HepG2 (cell line): ENCODE data around the gene EEF1AKMT1. TPM values are rescaled to one million over a fixed set of nuclear protein-coding genes. Genes with fewer than 3 reads are reported as not detected.

Experiments
- HNRNPUL1 ChIP-seq: fragments of 200-400 bp; formaldehyde crosslinking; IDR thresholded peaks from 2 replicates; pipeline ENCODE4 v1.6.1; 2017; ENCODE audit warnings: low read depth, mild to moderate bottlenecking, low read length, moderate library complexity
- IKZF4 ChIP-seq: sonication (generic); formaldehyde crosslinking; IDR thresholded peaks from 2 replicates; pipeline ENCODE4 v1.5.1; 2020; ENCODE audit warnings: borderline replicate concordance, mild to moderate bottlenecking, low read depth, missing genetic modification reagents; ENCODE audit errors: not compliant biosample characterization
- KAT7 ChIP-seq: IDR thresholded peaks from 2 replicates; pipeline ENCODE4 v1.6.1; 2018; ENCODE audit warnings: borderline replicate concordance, missing compliant biosample characterization
- NFIC ChIP-seq: IDR thresholded peaks from 2 replicates; pipeline ENCODE4 v1.6.1; 2012; ENCODE audit warnings: mild to moderate bottlenecking, low read length, inconsistent platforms
- NRL ChIP-seq: sonication (generic); formaldehyde crosslinking; IDR thresholded peaks from 2 replicates; pipeline ENCODE4 v1.5.0; 2020; ENCODE audit warnings: missing genetic modification reagents, mild to moderate bottlenecking, moderate library complexity, borderline replicate concordance
- SMAD1 ChIP-seq: sonication (generic); formaldehyde crosslinking; IDR thresholded peaks from 2 replicates; pipeline ENCODE4 v1.4.0; 2020; ENCODE audit warnings: missing genetic modification reagents, low read depth, mild to moderate bottlenecking, borderline replicate concordance
- SP2 ChIP-seq: sonication (generic); formaldehyde crosslinking; IDR thresholded peaks from 2 replicates; pipeline ENCODE4 v1.5.1; 2020; ENCODE audit warnings: mild to moderate bottlenecking, missing genetic modification reagents
- TAF15 ChIP-seq: fragments of 200-400 bp; formaldehyde crosslinking; IDR thresholded peaks from one replicate; pipeline ENCODE4 v1.6.1; 2018; ENCODE audit warnings: mild to moderate bottlenecking, low read depth, low read length; ENCODE audit not compliant: poor library complexity, severe bottlenecking
- TBX3 ChIP-seq: fragments of 450-650 bp; IDR thresholded peaks from 2 replicates; pipeline ENCODE4 v1.6.1; 2017; ENCODE audit warnings: antibody characterized with exemption, mild to moderate bottlenecking, inconsistent platforms, borderline replicate concordance
- TCF7L2 ChIP-seq: IDR thresholded peaks from 2 replicates; pipeline ENCODE4 v1.6.1; 2011; ENCODE audit warnings: mild to moderate bottlenecking, low read depth, low read length, moderate library complexity
- ZC3H13 ChIP-seq: sonication (generic); formaldehyde crosslinking; IDR thresholded peaks from 2 replicates; pipeline ENCODE4 v1.8.1; 2023; ENCODE audit warnings: mild to moderate bottlenecking, missing genetic modification reagents, moderate library complexity
- ZNF124 ChIP-seq: sonication (generic); formaldehyde crosslinking; IDR thresholded peaks from 2 replicates; pipeline ENCODE4 v1.4.0; 2020; ENCODE audit warnings: missing genetic modification reagents
- ZNF282 ChIP-seq: fragments of 450-650 bp; IDR thresholded peaks from 2 replicates; pipeline ENCODE4 v1.6.1; 2018; ENCODE audit not compliant: partially characterized antibody
- ZNF292 ChIP-seq: sonication (generic); formaldehyde crosslinking; IDR thresholded peaks from 2 replicates; pipeline ENCODE4 v1.8.1; 2022; ENCODE audit warnings: mild to moderate bottlenecking, low read depth, missing genetic modification reagents, borderline replicate concordance
- ZNF383 ChIP-seq: sonication (generic); formaldehyde crosslinking; IDR thresholded peaks from 2 replicates; pipeline ENCODE4 v1.4.0; 2020; ENCODE audit warnings: missing genetic modification reagents, mild to moderate bottlenecking, borderline replicate concordance
- ZNF484 ChIP-seq: sonication (generic); formaldehyde crosslinking; IDR thresholded peaks from 2 replicates; pipeline ENCODE4 v1.5.1; 2020; ENCODE audit warnings: mild to moderate bottlenecking, low read depth, missing genetic modification reagents, borderline replicate concordance
- ZNF530 ChIP-seq: sonication (generic); formaldehyde crosslinking; IDR thresholded peaks from 2 replicates; pipeline ENCODE4 v1.5.0; 2020; ENCODE audit warnings: low read depth, mild to moderate bottlenecking, missing genetic modification reagents
- ZNF644 ChIP-seq: IDR thresholded peaks from 2 replicates; pipeline ENCODE4 v1.6.1; 2016; ENCODE audit warnings: low read depth
- ZNF761 ChIP-seq: sonication (generic); formaldehyde crosslinking; conservative IDR thresholded peaks from 2 replicates; pipeline ENCODE4 v1.4.0; 2020; ENCODE audit warnings: mild to moderate bottlenecking, missing genetic modification reagents
- ZNF780A ChIP-seq: sonication (generic); formaldehyde crosslinking; IDR thresholded peaks from 2 replicates; pipeline ENCODE4 v1.8.0; 2022; ENCODE audit warnings: mild to moderate bottlenecking, missing genetic modification reagents, moderate library complexity
- polyA plus RNA-seq, 8 experiments: library from polyadenylated mRNA; depleted of rRNA in 3 of 8; stranded (reverse) in 7 of 8; unstranded in 1 of 8; fragments of >200 nt; fragmentation: Illumina TruSeq in 4 of 8; extraction: Trizol in 4 of 8; gene quantifications; 2 replicates each; pipeline versions ENCODE4 v1.2.1 to v1.2.3, GENCODE V29; 2011 to 2016; ENCODE audit warnings: low read depth in 4 of 8, missing spikeins in 1 of 8, mixed read lengths in 1 of 8; ENCODE audit not compliant: insufficient read depth in 1 of 8
- total RNA-seq, 5 experiments: library from RNA; depleted of rRNA; stranded (reverse); fragments of >200 nt; fragmentation: Illumina TruSeq; extraction: Trizol; gene quantifications; 2 replicates each; pipeline ENCODE4 v1.2.3, GENCODE V29; 2016; ENCODE audit warnings: low read depth in 1 of 5
- TF ChIP-seq, protein P1 (sequence below): sonication (generic); formaldehyde crosslinking; IDR thresholded peaks from 2 replicates; pipeline ENCODE4 v1.9.0; 2021; ENCODE audit warnings: missing genetic modification reagents, borderline replicate concordance
- TF ChIP-seq, protein P2 (sequence below): sonication (generic); formaldehyde crosslinking; IDR thresholded peaks from 2 replicates; pipeline ENCODE4 v1.8.1; 2023; ENCODE audit warnings: missing genetic modification reagents, mild to moderate bottlenecking, borderline replicate concordance
- TF ChIP-seq, protein P3 (sequence below): sonication (generic); formaldehyde crosslinking; IDR thresholded peaks from 2 replicates; pipeline ENCODE4 v1.4.0; 2020; ENCODE audit warnings: missing genetic modification reagents
- TF ChIP-seq, protein P4 (sequence below): IDR thresholded peaks from 2 replicates; pipeline ENCODE4 v1.6.1; 2016

The EEF1AKMT1 gene
- total and polyA plus RNA-seq, 2 of the 13 experiments (the other 11 are each of a cell fraction or from before 2014, with no cell fraction given), result 6.0 to 16.1 TPM

DNA sequence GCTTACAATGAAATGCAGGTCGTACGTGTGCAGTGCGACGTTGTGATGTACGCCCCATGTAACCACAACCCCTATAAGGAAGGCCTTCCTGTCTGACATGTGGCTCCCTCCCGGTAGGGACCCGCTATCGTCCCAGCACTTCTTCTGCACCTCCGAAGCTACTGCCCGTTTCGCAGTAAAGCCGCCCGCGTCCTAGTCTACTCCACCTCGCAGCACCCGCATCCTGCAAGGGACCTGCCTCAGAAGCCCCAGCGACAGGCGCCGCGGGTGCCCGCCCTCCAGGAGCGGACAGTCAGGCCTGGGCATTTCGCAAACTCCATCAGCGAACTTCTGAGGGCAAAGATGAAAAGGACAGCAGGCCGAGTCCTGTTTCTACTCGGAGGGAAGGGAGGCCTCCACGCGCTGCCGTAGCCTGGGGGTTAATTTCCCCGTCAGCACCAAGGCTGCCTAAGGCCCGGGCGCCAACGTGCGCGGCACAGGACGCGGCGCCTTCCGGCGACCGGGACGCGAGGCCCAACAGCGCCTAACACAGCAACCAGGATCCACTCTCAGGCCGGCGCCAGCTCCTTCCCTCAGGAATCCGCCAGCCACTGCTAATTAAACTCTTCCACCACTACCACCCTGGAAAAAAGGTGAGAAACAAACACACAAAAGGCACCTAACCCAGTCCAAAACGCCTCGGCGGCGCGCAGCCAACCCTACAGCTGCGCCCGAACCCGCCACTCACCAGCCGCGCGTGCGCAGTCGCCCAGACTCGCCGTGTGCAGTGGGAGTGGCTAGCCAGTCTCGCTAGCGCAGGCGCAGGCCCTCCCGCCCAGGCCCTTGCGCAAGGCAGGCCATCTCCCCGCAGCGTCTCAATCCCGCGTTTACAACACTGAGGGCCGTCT is at the start of gene EEF1AKMT1 (continued):
- TF ChIP-seq TBX3, result no peak
- no peak for TF ChIP-seq ZNF282
- TF ChIP-seq SMAD1 (CRISPR knock-in tag), result peak; percentile 27; the same call in 1 of the 2 replicates
- no peak for TF ChIP-seq SP2 (CRISPR knock-in tag)
- TF ChIP-seq, protein P1, sequence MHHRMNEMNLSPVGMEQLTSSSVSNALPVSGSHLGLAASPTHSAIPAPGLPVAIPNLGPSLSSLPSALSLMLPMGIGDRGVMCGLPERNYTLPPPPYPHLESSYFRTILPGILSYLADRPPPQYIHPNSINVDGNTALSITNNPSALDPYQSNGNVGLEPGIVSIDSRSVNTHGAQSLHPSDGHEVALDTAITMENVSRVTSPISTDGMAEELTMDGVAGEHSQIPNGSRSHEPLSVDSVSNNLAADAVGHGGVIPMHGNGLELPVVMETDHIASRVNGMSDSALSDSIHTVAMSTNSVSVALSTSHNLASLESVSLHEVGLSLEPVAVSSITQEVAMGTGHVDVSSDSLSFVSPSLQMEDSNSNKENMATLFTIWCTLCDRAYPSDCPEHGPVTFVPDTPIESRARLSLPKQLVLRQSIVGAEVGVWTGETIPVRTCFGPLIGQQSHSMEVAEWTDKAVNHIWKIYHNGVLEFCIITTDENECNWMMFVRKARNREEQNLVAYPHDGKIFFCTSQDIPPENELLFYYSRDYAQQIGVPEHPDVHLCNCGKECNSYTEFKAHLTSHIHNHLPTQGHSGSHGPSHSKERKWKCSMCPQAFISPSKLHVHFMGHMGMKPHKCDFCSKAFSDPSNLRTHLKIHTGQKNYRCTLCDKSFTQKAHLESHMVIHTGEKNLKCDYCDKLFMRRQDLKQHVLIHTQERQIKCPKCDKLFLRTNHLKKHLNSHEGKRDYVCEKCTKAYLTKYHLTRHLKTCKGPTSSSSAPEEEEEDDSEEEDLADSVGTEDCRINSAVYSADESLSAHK (CRISPR knock-in tag), result no peak
- TF ChIP-seq, protein P2, sequence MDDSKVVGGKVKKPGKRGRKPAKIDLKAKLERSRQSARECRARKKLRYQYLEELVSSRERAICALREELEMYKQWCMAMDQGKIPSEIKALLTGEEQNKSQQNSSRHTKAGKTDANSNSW, result no peak
- TF ChIP-seq ZNF484 (CRISPR knock-in tag), result no peak
- no peak for TF ChIP-seq NFIC
- no peak for TF ChIP-seq TAF15
- TF ChIP-seq, protein P3, sequence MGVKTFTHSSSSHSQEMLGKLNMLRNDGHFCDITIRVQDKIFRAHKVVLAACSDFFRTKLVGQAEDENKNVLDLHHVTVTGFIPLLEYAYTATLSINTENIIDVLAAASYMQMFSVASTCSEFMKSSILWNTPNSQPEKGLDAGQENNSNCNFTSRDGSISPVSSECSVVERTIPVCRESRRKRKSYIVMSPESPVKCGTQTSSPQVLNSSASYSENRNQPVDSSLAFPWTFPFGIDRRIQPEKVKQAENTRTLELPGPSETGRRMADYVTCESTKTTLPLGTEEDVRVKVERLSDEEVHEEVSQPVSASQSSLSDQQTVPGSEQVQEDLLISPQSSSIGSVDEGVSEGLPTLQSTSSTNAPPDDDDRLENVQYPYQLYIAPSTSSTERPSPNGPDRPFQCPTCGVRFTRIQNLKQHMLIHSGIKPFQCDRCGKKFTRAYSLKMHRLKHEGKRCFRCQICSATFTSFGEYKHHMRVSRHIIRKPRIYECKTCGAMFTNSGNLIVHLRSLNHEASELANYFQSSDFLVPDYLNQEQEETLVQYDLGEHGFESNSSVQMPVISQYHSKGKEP (CRISPR knock-in tag), result no peak
- TF ChIP-seq ZNF292 (CRISPR knock-in tag), result peak; percentile 19
- TF ChIP-seq ZNF124 (CRISPR knock-in tag), result peak; percentile 32; the same call in 1 of the 2 replicates
- no peak for TF ChIP-seq ZNF383
- TF ChIP-seq ZNF780A (CRISPR knock-in tag), result no peak
- peak; percentile 4; the same call in 1 of the 2 replicates for TF ChIP-seq ZC3H13 (CRISPR knock-in tag)
- TF ChIP-seq ZNF761, result peak; percentile 90
- TF ChIP-seq HNRNPUL1, result no peak
- TF ChIP-seq NRL, result peak; percentile 97; the same call in 1 of the 2 replicates
- TF ChIP-seq, protein P4, sequence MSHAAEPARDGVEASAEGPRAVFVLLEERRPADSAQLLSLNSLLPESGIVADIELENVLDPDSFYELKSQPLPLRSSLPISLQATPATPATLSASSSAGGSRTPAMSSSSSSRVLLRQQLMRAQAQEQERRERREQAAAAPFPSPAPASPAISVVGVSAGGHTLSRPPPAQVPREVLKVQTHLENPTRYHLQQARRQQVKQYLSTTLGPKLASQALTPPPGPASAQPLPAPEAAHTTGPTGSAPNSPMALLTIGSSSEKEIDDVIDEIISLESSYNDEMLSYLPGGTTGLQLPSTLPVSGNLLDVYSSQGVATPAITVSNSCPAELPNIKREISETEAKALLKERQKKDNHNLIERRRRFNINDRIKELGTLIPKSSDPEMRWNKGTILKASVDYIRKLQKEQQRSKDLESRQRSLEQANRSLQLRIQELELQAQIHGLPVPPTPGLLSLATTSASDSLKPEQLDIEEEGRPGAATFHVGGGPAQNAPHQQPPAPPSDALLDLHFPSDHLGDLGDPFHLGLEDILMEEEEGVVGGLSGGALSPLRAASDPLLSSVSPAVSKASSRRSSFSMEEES (CRISPR knock-in tag), result no peak; the same call in 1 of the 2 replicates
- peak; percentile 77 for TF ChIP-seq KAT7 (CRISPR knock-in tag)
- 0 out of 2 replicates have a peak, but pooled peaks have one; percentile 49 for TF ChIP-seq ZNF530 (CRISPR knock-in tag)
- TF ChIP-seq ZNF644 (CRISPR knock-in tag), result no peak
- no peak for TF ChIP-seq TCF7L2
- peak; percentile 68 for TF ChIP-seq IKZF4
